HG03066 (cell line): Measurements from ENCODE around the gene EIF4G1.

Experiments
- ATAC-seq: cut with Tn5 transposase; IDR thresholded peaks from one replicate; pipeline ENCODE4 v1.9.1; 2021; ENCODE audit warnings: low read depth; ENCODE audit not compliant: unreplicated experiment

Gene EIF4G1

DNA sequence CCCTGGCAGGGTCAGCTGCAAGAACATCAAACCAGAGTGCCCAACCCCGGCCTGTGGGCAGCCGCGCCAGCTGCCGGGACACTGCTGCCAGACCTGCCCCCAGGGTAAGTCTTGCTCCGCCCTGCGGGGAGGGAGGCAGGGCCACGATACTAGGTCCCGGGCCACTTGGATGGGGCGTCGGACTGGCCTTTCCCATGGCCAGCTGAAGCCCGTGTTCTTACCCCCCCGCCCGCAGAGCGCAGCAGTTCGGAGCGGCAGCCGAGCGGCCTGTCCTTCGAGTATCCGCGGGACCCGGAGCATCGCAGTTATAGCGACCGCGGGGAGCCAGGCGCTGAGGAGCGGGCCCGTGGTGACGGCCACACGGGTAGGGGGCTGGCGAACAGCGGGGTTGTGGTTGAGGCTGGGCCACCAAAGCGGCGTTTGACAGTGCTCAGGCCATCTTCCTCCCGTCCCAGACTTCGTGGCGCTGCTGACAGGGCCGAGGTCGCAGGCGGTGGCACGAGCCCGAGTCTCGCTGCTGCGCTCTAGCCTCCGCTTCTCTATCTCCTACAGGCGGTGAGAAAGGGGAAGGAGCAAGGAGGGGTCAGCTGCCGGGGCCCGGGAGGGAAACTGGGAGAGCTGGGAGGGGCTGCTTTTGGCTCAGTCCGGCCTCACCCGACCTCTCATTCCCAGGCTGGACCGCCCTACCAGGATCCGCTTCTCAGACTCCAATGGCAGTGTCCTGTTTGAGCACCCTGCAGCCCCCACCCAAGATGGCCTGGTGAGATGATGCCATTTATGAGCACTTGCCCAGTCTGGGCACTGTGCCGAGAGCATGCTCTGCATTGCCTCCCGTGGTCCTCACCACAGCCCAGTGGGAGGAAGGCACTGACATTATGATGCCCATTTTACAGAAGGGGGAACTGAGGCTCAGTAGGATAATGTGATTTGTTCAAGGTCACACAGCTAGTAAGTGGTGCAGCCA lies 67.1 kb downstream of the EIF4G1 start:
- no peak for ATAC-seq

DNA sequence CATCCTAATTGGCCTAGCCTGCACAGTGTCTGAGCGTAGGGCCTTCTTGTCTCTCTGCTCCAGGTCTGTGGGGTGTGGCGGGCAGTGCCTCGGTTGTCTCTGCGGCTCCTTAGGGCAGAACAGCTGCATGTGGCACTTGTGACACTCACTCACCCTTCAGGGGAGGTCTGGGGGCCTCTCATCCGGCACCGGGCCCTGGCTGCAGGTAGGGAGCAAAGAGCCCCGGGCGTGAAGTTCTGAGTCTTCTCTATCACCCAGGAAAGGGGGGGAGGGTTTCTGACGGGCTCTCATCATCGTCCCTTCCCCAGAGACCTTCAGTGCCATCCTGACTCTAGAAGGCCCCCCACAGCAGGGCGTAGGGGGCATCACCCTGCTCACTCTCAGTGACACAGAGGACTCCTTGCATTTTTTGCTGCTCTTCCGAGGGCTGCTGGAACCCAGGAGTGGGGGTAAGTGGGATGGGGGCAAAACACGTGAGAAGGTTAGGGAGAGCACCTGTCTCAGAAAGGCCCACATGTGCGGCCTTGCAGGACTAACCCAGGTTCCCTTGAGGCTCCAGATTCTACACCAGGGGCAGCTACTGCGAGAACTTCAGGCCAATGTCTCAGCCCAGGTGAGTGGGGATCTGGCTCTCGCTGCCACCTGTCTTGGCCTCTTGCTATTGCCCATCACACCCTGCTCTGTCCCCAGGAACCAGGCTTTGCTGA lies 68.1 kb downstream of the EIF4G1 start:
- no peak for ATAC-seq

DNA sequence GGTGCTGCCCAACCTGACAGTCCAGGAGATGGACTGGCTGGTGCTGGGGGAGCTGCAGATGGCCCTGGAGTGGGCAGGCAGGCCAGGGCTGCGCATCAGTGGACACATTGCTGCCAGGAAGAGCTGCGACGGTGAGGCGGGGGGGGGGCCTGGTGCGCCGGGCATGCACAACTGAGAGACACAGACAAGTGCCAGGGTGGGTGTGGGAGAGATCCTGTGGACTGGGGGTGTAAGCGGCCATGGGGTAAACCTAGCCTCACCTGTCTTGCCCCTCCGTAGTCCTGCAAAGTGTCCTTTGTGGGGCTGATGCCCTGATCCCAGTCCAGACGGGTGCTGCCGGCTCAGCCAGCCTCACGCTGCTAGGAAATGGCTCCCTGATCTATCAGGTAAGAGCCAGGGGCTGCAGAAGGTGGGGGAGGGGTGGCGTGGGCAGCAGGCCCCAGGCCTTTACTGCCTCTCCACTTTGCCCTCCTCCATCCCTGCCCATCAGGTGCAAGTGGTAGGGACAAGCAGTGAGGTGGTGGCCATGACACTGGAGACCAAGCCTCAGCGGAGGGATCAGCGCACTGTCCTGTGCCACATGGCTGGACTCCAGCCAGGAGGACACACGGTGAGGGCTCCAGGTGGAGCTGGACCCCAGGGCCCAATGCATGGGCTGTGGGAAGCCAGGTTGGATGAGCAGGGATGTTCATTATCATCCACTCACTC lies 68.8 kb downstream of the EIF4G1 start:
- no peak for ATAC-seq

DNA sequence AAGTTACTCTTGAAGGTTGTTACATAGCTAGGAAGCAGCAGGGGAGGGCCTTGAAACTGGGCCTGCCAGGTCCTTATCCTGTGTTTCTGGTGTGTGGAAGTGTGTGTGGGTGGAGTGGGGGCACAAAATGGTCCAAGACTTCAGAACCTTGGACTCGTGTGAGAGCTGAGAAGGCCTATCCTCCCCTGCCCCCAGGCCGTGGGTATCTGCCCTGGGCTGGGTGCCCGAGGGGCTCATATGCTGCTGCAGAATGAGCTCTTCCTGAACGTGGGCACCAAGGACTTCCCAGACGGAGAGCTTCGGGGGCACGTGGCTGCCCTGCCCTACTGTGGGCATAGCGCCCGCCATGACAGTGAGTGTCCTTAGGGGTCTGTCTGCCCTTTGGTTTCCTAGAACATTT lies 69.9 kb downstream of the EIF4G1 start:
- ATAC-seq, result no peak
